GM21390 (cell line): ENCODE measurements around the gene CELSR1.

Experiments used
- ATAC-seq: cut with Tn5 transposase; IDR thresholded peaks from one replicate; pipeline ENCODE4 v1.9.1; 2021; ENCODE audit not compliant: unreplicated experiment

The CELSR1 gene

DNA sequence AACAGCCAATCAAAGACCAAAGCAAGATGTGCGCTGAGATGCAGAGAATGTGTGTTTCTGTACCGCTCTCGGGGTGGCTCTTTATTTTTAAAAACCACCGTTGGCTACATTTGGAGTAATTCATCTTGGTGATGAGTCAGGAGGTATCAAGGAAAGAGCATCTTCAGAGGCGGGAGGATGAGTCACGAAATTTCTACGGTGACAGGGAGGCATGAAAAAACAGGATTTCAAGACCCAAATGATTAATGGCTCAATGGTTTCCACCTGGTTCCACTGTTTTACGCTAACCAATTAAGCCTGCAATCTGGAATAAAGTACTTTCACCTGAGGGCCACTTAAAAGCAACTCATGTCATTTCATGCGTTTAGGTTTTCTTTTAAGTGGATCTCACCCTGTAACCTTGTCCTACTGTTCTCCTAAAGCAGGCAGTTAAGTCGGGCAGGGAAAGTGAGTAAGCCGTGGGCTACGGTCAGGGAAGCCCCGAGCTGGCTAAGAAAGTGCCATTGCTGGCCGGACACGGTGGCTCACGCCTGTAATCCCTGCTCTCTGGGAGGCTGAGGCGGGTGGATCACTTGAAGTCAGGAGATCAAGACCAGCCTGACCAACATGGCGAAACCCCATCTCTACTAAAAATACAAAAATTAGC, 74.6 kb downstream of the CELSR1 start:
- no peak for ATAC-seq

DNA sequence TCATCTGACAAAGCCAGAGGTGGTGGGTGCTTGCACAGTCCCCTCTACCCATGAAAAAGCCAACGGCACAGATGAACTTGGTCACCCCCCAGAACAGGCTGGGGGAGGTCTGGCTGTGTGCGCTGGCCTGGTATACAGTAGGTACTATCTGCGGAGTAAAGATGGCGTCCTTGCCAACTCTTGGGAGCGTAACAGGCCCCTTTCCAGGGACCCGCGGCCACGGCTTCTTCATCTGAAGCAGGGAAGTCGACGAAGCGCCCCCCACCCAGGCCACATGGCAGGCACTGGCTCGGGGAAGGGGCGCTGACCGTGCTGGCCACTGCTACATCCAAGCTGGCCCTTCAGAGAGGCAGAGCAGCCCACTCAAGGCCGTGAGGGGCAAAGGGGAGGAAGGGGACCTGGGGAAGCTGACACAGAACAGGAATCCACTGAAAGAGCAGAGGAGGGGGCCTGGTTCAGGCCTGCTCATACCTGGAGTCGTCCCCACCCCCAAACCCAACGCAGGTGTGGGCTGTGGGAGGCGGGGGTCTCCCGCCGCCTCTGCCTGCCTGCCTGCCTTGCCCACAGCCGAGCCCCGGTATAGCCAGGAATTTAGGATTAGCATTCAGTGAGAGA, 75.7 kb downstream of the CELSR1 start:
- ATAC-seq = no peak

DNA sequence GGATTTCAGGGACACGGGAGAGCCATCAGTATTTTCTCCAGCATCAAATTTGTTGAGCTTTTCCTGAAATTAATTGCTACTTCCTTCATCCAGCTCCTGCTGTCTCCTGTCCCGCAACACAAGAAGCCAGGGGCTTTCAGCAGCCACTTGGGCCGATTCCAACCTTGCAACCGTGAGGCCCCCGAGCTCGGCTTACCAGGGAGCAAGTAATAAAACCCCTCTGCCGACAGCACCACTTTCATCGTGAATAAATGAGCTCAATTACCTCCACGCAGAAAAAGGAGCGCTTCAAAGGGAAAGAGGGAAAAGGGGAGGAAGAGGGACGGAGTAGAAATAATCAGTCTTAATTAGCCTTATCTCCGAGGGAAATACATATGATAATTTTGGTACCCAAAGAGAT, 76.6 kb downstream of the CELSR1 start:
- ATAC-seq = no peak

DNA sequence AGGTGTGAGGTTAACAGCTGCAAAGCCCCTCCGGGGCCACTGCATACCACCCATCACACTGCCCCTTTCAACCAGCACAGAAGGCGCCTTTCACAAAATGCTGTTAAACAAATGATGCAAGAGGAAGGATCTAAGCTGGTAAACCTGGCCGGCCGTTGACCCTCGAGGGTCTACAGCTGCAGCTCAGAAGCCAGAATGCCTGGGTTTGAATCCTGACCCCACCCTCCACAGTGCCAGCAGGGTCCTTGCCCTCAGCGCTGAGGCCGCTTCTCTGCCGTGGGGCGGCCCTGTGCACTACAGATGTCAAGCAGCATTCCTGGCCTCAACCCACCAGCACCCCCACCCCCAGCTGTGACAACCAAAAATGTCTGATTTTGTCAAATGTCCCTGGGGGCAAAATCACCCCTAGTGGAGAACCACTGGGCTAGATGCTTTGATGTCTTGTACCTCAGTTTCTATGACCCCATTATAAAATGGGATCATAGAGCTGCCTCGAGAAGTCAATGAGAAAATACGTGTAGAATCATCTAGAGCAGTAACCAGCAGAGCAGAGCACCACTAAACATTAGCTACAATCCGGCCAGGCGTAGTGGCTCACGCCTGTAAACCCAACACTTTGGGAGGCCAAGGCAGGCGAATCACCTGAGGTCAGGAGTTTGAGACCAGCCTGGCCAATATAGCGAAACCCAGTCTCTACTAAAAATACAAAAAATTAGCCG, 77.9 kb downstream of the CELSR1 start:
- no peak for ATAC-seq

DNA sequence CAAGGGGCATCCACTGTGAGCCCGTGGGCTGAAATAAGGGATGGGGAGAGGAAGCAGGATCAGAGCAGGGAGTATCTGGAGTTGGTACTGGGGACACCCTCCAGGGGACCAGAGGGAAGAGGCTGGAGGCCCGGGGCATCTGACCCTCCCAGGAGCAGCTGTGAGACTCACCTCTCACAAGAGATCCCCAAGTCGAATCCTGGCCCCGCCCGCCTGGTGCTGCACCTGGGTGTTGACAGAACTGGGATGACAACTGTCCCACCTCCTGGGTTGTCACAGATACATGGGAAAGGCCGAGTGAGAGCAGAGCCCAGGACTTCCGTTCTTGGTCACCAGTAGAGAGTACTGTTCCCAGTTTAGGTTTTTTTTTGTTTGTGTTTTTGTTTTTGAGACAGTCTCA, 78.9 kb downstream of the CELSR1 start:
- ATAC-seq = no peak

- no peak for ATAC-seq
Observed at GRCh38 chr22:46457502-46458488, 79.6 kb downstream of the CELSR1 start.

GRCh38 chr22:46456818-46457163, 80.6 kb downstream of the CELSR1 start:
- no peak for ATAC-seq

DNA sequence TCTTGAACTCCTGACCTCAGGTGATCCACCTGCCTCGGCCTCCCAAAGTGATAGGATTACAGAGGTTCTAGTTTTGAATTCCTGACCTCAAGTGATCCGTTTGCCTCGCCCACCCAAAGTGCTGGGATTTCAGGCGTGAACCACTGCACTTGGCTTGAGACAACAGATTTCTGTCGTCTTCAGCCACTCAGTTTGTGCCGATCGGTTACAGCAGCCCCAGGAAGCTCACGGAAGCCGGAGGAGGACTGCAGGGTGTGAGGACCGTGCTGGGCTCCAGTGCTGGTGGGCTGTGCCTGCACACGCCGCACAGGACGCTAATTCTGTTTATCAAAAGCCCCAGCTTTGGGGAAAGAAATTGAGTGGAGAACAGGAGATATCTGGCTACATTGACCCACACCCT, 82.0 kb downstream of the CELSR1 start:
- no peak for ATAC-seq

DNA sequence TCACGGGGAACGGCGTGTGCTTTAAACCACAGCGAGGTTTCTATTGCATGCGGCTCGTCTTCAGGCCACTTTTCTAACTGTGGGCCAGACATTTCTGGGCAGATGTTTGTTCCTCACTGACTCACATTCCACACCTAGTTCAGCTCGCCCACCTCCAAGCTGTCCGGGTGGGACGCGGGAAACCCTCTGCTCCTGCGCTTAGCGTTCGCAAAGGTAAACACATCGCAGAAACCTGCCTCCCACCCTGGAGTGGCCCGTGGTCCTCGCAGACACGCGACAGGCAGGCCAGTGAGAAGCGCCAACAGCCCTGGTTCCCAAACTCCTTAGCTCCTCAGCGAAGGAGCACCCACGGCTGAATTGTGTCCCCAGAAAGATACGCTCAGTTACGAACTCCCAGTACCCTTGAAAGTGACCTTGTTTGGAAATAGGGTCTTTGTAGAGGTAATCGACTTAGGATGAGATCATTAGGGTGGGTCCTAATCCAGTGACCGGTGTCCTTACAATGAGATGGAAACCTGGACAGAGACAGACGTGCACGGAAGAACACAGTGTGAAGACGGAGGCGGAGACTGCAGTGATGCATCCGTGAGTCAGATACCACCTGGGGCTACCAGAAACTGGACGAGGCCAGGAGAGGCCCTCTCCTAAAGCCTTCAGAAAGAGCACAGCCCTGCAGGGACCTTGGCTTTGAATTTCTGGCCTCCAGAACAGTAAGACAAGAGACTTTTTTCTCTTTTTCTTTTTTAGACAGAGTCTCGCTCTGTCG, 82.7 kb downstream of the CELSR1 start:
- ATAC-seq = no peak

- ATAC-seq = no peak
Observed at GRCh38 chr22:46453829-46454503, 83.5 kb downstream of the CELSR1 start.

GRCh38 chr22:46453006-46453828, 84.2 kb downstream of the CELSR1 start:
- ATAC-seq = no peak

- ATAC-seq = no peak
Observed at GRCh38 chr22:46452195-46453005, 85.0 kb downstream of the CELSR1 start.

DNA sequence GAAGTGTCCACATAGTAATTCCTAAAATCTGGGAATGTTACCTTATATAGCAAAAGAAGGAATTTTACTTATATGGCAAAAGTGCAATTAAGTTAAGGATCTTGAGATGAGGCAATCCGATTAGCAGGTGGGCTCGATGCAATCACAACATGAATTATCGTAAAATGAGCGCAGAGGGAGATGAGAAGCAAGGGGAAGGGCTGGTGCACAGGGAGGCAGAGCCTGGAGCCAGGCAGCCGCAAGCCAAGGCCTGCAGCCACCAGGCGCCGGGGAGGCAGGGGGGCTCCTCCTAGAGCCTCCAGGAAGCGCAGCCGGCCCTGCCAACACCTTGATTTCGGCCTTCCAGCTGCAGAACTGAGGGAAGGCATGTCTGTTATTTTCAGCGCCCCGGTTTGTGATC, 85.7 kb downstream of the CELSR1 start:
- ATAC-seq = no peak

- no peak for ATAC-seq
Observed at GRCh38 chr22:46450931-46451561, 86.4 kb downstream of the CELSR1 start.

DNA sequence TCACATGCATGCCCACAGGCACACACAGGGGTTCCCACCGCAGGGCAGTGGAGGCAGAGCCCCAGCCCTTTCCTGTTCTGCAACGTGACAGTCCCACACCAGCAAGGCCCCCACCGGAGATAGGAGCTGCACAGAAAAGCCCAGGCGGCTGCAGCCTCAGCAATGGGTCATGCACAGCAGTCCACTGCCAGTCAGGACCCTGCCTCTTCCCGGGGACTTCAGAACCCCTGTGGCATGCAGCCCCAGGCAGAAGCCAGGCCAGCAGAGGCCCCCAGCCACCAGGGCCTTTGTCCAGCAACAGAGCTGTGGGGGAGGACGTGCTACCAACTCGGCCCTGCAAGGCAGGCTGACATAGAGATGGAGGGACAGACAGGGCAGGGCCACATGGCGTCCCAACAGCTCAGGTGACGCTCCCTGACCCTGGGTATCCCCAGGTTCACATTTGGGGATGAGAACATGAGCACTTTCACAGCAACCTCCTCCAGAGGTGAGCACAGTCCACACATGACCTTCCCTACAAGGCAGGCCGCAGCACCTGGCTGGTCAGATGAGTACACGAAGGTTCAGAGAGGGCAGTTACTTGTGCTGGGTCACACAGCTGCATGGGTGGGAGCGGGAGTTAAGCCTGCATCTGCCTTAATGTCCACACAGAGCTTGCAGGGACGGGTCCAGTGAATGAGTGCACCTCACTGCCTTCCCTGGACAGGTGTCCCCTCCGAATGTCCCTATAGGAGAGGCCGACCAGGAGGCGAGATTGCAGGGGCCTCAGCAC, 87.3 kb downstream of the CELSR1 start:
- no peak for ATAC-seq

- ATAC-seq = no peak
Observed at GRCh38 chr22:46449116-46449691, 88.2 kb downstream of the CELSR1 start.

GRCh38 chr22:46448333-46448732, 89.1 kb downstream of the CELSR1 start:
- no peak for ATAC-seq
